Inflammatory macrophage treated with lipopolysaccharide for 4 hours (primary cell): ENCODE data around the gene ECE1.

Experiments
- DNase-seq: peaks from one replicate; pipeline ENCODE4 v3.0.0-alpha.2; 2020

The ECE1 gene

DNA sequence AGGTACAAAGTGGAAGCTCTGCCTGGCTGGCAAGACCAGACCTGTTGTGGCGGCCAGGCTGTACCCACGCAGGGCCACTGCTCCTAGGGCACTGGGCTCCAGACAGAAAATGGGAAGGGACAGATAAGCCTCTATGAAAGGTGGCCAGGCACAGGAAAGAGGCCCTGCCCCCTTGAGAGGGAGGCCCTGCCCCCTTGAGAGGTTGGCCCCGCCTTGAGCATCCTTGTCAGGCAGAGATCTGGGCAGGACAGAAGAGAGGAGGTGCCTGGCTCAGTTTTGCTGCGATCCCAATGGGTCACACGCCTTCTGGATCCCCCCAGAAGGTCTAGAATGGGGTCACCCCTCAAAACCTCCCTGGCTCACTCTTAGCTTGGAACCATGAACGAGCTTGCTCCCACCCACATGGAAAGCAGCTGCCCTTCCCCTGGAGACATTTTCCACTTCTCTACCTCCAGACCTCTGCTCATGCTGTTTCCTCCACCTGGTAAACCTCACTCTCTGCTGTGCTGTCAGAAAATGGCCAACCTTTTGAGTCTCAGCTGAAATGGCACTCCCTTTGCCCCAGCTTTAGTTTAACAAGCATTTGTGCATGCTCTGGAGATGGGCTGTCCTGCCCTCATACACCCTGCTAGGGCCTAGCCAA is 17.5 kb upstream of the ECE1 start:
- no peak for DNase-seq

DNA sequence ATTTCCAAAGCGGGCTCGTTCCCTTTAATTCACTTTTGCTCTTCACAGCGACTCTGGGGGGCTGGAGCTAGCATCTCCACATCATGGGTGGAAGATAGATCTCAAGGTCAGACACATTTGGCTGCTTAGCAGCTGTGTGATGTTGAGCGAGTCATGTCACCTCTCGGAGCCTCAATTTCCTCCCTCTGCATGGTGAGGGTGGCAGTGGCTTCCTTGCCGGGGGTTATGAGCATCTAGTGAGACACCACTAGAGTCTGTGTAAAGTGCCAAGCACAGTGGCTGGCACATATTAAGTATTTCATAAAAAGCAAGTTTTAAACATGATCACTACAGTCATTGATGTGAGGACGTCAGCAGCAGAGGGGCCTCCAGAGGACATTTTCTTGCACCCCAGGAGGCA is 16.9 kb upstream of the ECE1 start:
- no peak for DNase-seq

GRCh38 chr1:21305900-21306189 is 15.6 kb upstream of the ECE1 start:
- DNase-seq, result no peak

GRCh38 chr1:21305155-21305899 is 15.1 kb upstream of the ECE1 start:
- no peak for DNase-seq

GRCh38 chr1:21304488-21304887 is 14.2 kb upstream of the ECE1 start:
- no peak for DNase-seq

- no peak for DNase-seq
These were observed 12.8 kb upstream of the ECE1 start for GRCh38 chr1:21302747-21303715.

DNA sequence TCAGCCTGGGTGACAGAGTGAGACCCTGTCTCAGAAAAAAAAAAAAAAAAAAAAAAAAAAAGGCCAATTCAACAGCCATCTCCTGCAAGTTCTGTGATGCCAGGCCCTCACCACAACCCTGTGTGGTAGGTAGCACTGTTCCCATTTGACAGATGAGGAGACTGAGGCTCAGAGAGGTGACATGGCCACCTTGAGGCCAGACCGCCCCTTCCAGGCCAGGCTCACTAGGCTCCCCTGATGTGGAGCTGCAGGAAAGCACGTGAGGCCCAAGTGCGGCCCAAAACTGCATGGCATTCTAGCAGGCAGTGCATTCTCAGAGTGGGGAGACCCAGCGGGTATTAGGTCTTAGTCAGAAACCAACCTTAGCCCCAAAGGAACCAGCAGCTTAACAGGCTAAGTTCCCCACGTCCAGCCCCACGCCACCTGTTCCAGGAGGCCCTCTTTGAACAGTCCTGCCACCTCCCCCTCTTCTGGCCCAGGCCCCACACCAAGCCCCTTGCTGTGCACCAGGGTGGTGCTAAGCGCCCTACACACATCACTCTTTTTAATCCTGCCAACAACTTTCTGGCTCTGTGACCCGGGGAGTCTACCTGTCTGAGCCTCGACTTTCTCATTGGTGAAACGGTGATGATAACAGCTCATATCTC is 11.7 kb upstream of the ECE1 start:
- no peak for DNase-seq

DNA sequence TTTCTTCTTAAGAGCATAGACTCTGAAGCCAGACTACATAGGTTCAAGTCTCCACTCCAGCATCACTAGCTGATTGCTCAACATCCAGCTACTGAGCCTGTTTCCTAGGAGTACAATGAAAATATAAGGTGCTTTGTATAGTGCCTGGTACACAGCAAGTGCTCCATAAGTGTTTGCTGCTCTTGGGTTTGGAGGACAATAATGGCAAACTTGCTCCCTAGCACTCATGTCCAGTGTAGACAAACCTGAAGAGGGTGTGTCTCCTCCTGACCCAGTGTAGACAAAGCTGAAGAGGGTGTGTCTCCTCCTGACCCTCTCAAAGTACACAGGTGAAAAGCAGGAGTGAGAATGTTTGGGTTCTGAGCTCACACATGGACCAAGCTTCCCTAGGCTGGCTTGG is 10.5 kb upstream of the ECE1 start:
- no peak for DNase-seq

GRCh38 chr1:21299780-21300395 is 9.6 kb upstream of the ECE1 start:
- no peak for DNase-seq

DNA sequence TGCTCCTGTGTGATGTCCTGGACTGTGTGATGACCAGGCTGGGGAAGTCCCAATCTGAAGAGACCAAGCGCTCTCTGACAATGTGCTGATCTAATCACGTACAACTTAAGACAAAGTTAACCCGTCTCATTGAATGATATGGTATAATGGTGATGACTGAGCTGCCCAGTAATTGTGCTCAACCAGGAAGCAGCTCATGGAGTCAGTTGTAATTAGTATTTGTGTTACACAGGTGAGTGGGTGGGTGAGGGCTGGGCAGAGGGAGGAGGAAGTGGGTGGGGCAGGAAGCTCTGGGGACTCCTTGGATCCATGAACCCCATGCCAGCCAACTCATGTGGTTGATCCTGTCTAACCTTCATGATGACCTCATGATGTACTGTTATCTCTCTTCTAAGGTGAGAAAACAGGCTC is 8.7 kb upstream of the ECE1 start:
- peak; percentile 40 for DNase-seq

- no peak for DNase-seq
These were observed 7.7 kb upstream of the ECE1 start for GRCh38 chr1:21297975-21298374.

- DNase-seq, result no peak
These were observed 6.5 kb upstream of the ECE1 start for GRCh38 chr1:21296509-21297354.

DNA sequence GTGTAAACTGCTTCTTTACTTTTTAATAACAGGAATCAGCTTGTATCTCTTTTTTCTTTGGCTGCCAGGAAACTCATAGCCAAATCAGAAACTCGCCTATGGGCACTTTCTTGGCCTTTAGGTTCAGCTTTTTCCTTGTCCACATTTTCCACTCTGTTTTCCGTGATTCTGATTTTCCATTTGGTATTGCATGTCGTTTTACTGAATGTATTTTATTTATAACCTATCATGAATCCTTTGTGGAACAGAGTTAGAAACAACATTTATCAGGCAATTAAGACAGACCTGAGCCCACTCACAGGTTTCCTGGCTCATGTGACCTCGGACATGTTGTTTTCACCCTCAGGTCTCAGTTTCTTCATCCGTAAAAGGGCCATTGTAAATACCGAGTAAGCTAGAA is 5.3 kb upstream of the ECE1 start:
- DNase-seq, result no peak

DNA sequence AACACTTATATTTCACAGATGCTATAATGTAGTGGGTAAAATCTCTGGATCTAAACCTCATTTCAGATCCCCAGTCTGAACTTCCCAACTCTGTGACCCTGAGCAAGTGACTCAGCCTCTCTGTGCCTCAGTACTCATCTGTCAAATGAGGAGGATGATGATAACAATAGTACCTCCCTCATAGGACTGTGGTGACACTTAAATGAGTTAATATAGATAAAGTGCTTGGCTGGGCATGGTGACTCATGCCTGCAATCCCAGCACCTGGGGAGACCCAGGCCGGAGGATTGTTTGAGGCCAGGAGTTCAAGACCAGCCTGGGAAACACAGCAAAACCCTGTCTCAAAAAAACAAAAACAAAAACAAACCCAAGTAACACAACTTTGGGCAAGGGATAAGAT is 4.7 kb upstream of the ECE1 start:
- DNase-seq, result peak; percentile 92

- DNase-seq, result peak; percentile 96
These were observed 4.2 kb upstream of the ECE1 start for GRCh38 chr1:21294266-21294989.

GRCh38 chr1:21293537-21294265 is 3.4 kb upstream of the ECE1 start:
- DNase-seq, result no peak

GRCh38 chr1:21292984-21293536 is 2.8 kb upstream of the ECE1 start:
- no peak for DNase-seq

DNA sequence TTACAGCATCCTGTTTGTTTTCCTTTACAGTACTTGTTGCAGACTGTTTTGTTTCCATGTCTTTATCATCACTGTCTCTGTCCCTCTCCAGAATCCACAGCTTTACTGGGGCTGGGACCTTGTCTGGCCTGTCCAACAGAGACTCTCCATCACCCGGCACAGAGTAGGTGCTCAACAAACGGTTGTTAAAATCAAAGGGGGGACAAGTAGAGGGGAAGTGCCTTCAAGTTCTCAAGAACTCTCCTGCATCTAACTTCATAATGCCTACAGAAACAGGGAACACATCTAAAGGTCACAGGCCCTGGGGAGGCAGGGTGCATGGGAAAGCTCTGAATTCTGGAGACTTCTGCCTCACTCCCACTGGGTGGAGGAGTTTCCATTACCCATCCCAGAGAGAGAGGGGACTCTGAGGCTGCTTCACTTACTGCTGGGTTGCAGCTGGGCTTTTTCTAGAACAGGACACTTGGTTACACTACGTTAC is 2.3 kb upstream of the ECE1 start:
- DNase-seq, result peak; percentile 33

GRCh38 chr1:21291964-21292363 is 1.7 kb upstream of the ECE1 start:
- DNase-seq, result no peak

- no peak for DNase-seq
These were observed 921 bp upstream of the ECE1 start for GRCh38 chr1:21291184-21291583.
